NCI-H446 treated with DMSO at 0.1 percent for 48 hours (cell line): Measurements from ENCODE around the gene UFD1.

Source experiments
- DNase-seq: peaks from one replicate; lab custom pipeline; 2025; lab: John Stamatoyannopoulos, UW

UFD1 gene

DNA sequence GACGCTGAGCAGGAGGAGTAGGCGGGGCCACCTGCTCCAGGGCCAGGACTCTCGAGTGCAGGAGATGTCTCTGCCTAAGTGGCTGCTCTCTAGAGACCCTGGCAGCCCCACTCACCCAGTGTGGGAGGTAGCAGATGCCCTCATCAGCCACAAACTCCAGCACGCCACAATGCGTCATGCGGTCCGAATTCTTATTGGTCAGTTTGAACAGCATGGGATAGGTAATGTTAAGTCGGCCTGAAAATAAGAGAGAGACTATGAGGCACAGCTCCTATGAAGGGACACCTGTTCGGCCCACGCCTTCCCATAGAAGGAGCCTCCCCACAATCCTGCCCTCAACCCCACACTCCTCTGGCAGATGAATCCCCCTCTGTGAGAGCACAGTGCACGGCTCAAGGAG, 7.4 kb downstream of the UFD1 start:
- DNase-seq: no peak

DNA sequence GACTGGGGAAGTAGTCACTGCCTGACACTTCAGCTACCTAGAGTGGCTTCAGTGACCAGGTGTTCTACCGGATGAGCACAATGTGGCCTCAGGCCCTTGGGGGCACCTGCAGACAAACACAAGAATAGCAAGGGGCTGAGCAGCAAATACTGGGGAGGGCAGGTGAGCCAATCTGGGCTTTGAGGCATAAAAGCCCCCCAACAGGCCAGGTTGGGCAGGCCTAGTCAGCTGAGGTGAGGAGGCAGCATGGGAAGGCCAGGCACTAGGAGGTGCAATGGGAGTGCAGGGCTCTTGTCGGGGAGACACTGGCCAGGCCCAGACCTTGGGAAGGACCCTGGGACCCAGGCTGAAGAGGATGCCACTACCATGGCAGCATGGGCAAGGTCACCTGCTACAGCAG, 9.0 kb downstream of the UFD1 start:
- DNase-seq: no peak

GRCh38 chr22:19469421-19469820, 9.6 kb downstream of the UFD1 start:
- no peak for DNase-seq

- DNase-seq: no peak
These were observed 11.1 kb downstream of the UFD1 start for GRCh38 chr22:19467912-19468311.

- no peak for DNase-seq
These were observed 11.9 kb downstream of the UFD1 start for GRCh38 chr22:19466848-19467752.

DNA sequence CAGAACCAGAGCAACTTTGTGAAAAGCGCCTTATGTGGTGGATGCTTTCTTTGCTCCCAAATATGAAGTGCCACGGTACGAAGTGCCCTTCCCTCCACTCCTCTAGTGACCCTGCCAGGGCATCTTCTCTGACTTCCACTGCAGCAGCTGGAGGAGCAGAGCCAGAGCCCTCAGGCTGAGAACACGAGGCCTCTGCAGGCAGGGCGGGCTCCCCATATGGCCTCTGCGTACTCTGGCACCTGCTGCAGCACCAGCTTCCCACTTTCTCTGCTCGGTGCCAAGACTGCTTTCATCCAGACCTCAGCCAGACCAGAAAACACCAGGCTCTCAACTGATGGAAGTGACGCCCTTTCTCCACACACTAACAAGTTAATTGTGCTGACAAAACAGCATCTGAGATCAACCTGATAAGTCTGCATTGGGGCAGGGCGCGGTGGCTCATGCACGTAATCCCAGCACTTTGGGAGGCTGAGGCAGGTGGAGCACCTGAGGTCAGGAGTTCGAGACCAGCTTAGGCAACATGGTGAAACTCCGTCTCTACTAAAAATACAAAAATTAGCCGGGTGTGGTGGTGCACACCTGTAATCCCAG, 12.8 kb downstream of the UFD1 start:
- DNase-seq: peak; percentile 36

GRCh38 chr22:19464975-19465374, 14.0 kb downstream of the UFD1 start:
- DNase-seq: no peak

DNA sequence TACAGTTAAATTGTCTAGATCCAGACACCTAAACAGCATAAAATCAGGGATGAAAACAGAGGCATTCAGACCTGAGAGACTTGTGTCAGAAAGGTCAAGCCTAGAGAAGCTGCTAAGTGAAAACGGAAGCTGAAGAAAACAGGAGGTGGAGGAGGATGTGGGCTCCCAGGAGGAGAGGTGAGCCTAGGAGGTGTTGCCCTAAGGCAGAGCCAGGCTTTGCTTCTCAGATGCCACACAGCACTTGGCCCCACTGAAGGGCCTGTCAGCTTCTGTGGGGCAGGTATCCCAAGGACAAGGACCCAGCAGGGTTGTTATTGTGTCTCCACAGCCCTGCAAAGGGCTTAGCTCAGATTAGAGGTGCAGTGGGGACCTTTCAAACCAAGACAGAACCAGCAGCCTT, 14.4 kb downstream of the UFD1 start:
- no peak for DNase-seq

DNA sequence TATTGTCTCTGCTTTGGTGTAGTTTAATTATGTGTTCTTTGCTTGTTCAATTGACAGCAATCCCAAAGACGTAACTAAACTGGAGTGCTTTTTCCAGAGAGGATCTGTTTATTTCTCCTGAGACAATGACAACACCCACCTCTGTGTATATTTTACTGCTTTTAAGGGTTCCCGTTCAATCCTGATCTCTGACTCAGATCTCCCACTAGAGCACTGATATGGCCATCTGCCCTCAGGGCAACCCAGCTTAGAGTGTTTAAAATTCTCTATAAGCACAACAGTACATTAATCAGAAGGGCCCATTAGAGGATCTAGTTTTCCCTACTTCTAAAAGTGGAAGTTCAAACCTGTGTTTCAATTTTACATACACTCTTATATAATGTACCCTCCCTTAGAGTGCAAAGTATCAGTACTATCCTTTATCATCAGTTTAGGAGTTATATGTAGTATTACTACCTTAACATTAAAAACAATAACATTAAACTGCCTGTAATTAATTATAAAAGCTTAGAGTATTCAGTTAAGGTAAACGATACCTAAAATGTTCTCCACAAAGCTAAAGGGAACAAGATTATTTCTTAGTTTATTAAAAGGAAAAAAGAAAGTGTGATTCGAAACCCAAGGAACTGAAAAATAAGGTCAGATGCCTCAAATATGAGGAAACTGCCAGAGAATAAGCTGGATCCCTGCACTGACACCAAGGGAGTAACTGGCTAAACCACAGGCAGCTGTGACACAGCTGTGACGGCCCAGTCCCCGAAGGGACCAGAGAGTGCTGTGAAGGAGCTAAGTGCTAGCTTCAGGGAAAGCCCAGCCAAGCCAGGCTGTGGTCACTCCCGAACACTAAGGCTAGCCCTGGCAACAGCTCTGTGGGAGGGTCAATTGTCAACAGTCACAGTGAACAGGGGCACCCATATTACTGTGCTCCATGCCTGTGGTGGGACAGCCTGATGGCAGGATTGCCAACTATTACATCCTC, 15.2 kb downstream of the UFD1 start:
- DNase-seq: no peak

DNA sequence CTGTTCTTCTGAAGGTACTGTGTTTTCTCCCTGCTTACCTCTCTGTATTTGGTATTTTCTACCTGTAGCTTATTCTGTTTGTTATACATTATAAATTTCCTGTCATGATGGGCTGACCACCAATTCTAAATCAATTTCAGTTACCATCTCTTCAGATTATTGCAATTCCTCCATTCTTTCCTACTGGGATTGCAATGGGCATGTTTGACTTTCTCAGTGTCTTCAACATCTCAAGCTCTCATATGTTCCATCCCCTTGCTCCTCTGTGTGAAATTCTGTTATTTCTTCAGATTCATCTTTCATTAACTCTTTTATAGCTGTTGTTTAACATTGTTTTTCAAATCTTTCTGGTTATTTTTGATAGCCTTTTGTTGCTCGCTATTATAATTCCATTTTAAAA, 16.0 kb downstream of the UFD1 start:
- no peak for DNase-seq

- DNase-seq: no peak
These were observed 17.5 kb downstream of the UFD1 start for GRCh38 chr22:19461506-19461905.

GRCh38 chr22:19460036-19460435, 19.0 kb downstream of the UFD1 start:
- no peak for DNase-seq

GRCh38 chr22:19457828-19458428, 21.1 kb downstream of the UFD1 start:
- DNase-seq: no peak

- no peak for DNase-seq
These were observed 22.5 kb downstream of the UFD1 start for GRCh38 chr22:19456541-19456940.

DNA sequence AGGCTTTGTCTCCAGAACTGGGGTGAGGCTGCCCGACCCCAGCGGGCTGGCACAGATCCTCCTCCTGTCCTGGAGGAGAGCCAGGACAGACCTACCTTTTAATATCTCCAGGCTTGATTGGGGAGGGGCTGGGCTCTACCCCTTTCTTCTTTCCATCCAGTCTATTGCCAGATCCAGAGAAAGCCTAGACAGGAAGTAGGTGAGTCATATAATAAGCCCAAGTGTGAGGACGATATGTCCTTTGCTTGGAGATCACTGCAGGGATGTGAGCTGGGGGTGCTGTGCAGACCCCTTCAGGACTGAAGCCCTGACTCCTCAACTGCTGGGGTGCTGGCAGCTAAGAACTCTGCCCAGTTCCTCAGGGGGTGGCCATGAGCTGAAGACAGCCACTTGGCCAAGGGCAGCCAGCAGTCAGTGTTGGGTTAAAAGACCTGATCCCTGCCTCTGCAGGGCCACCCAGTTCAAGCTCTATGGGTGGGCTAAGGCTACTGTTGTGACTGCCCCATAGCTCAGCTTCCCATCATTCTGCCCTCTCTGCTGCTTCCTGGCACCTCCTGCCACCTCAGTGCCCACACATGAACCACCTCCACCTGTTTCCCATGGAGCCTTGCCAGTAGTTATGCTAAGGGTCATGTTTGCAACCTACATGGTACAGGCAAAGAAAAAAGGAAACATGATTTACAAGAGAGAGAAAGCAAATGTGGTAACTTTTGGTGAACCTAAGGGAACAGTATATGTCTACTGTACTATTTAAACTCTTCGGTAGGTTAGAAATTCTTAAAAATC, 23.2 kb downstream of the UFD1 start:
- no peak for DNase-seq

GRCh38 chr22:19455033-19455432, 24.0 kb downstream of the UFD1 start:
- DNase-seq: no peak

DNA sequence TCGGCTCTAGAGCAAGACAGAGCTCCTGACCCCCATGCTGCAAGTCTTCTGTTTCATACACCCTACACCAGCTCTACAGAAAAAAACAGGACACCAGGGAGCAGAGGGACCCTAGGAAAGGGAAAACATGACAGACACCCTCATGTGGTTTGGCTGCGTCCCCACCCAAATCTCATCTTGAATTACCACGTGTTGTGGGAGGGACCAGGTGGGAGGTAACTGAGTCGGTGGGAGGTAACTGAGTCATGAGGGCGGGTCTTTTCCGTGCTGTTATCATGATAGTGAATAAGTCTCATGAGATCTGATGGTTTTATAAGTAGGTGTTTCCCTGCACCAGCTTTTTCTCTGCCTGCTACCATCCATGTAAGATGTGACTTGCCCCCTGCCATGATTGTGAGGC, 24.8 kb downstream of the UFD1 start:
- DNase-seq: no peak

- no peak for DNase-seq
These were observed 25.3 kb downstream of the UFD1 start for GRCh38 chr22:19453718-19454117.

GRCh38 chr22:19451570-19451969, 27.4 kb downstream of the UFD1 start:
- no peak for DNase-seq

GRCh38 chr22:19450363-19451175, 28.4 kb downstream of the UFD1 start:
- DNase-seq: no peak
